ENCODE measurements around the gene MUC4. TPM values are rescaled to one million over a fixed set of nuclear protein-coding genes. Genes with fewer than 3 reads are reported as not detected.

The MUC4 gene
- total and polyA plus RNA-seq, 10 of the 15 experiments (the other 5 are each of a cell fraction or from before 2014, with no cell fraction given): 0.02 to 0.46 (median 0.27) TPM; not detected in 4

DNA sequence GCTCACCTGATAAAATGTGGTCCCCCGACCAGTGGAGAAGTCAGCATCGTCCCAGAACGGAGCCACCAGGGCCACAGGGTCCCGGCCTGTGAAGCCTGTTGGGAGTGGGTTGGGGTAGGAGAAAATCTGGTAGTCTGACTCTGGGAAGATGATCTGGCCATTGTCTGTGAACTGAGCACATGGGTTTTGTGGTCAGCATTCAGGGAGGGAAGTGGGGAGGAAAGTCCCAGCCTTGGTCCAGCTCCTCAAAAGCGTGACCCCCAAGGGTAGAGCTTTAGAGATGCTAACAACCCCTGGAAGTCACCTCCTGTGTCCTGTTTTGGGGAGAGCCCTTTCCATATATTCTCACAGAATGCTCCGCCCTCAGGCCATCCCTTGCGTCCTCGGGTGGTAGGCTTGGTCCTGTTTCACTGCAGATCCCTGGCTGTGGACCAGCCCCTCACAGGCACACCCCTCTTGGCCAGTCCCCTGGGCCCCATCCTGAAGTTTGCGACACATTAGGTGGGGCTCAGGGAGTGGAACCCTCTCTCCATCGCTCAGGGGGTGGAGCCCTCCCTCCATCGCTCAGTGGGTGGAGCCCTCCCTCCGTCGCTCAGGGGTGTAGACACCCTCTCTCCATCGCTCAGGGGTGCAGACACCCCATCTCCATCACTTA is 40.0 kb downstream of the MUC4 start:
- ChIA-PET CTCF (no interaction called here), SMC1A (ENCODE audit: uncharacterized antibody, unreplicated experiment) (no interaction called here), POLR2A (no interaction called here), RAD21 (ENCODE audit: unreplicated experiment) (no interaction called here)
- Histone ChIP-seq H3K36me3 (ENCODE audit: control insufficient read depth in 2 of 2, insufficient read depth in 2 of 2, low read length in 1 of 2) (no peaks in the 10 kb centered on the region), H3K79me2 (ENCODE audit: control insufficient read depth, insufficient read depth, low read length) (no peaks in the 10 kb centered on the region), H3K27ac (ENCODE audit: control insufficient read depth, insufficient read depth) (no peak overlapping the region), H3K4me2 (ENCODE audit: control insufficient read depth, insufficient read depth) (no peak overlapping the region), H3K4me3 (no peak overlapping the region), H4K20me1 (ENCODE audit: control insufficient read depth, insufficient read depth) (no peaks in the 10 kb centered on the region), H2AFZ (ENCODE audit: control insufficient read depth, low read depth, low read length) (no peak overlapping the region), H3K4me1 (ENCODE audit: control insufficient read depth, insufficient read depth, low read length) (no peaks in the 10 kb centered on the region), H3K9me3 (replicated peaks; ENCODE audit: control insufficient read depth, insufficient read depth, low read length) (no peaks in the 10 kb centered on the region; the same call in 2 of the 3 replicates), H3K27me3 (replicated peaks in 1 of 2; ENCODE audit: control insufficient read depth in 2 of 2, insufficient read depth in 2 of 2, low read length in 1 of 2) (no peaks in the 10 kb centered on the region), H3K9ac (ENCODE audit: control insufficient read depth, insufficient read depth, low read length) (no peak overlapping the region)
- TF ChIP-seq SIX5 (IDR thresholded peaks at IDR 0.05; ENCODE audit: low read depth, low read length, severe bottlenecking): no peak
- TF ChIP-seq SUZ12 (IDR thresholded peaks at IDR 0.05; ENCODE audit: unreplicated experiment): no peak
- TF ChIP-seq, protein P1, sequence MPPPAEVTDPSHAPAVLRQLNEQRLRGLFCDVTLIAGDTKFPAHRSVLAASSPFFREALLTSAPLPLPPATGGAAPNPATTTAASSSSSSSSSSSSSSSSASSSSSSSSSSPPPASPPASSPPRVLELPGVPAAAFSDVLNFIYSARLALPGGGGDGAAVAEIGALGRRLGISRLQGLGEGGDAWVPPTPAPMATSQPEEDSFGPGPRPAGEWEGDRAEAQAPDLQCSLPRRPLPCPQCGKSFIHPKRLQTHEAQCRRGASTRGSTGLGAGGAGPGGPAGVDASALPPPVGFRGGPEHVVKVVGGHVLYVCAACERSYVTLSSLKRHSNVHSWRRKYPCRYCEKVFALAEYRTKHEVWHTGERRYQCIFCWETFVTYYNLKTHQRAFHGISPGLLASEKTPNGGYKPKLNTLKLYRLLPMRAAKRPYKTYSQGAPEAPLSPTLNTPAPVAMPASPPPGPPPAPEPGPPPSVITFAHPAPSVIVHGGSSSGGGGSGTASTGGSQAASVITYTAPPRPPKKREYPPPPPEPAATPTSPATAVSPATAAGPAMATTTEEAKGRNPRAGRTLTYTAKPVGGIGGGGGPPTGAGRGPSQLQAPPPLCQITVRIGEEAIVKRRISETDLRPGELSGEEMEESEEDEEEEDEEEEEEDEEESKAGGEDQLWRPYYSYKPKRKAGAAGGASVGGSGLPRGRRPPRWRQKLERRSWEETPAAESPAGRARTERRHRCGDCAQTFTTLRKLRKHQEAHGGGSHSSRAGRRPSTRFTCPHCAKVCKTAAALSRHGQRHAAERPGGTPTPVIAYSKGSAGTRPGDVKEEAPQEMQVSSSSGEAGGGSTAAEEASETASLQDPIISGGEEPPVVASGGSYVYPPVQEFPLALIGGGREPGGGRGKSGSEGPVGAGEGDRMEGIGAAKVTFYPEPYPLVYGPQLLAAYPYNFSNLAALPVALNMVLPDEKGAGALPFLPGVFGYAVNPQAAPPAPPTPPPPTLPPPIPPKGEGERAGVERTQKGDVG (CRISPR knock-in tag; IDR thresholded peaks at IDR 0.05): no peak
- TF ChIP-seq PAX5 (IDR thresholded peaks at IDR 0.05; ENCODE audit: borderline replicate concordance, low read depth, low read length): no peak
- no peak for TF ChIP-seq HCFC1 (IDR thresholded peaks at IDR 0.05; ENCODE audit: low read length)
- no peak for TF ChIP-seq GATAD2B (conservative IDR thresholded peaks at IDR 0.05; ENCODE audit: low read depth)
- TF ChIP-seq, protein P2, sequence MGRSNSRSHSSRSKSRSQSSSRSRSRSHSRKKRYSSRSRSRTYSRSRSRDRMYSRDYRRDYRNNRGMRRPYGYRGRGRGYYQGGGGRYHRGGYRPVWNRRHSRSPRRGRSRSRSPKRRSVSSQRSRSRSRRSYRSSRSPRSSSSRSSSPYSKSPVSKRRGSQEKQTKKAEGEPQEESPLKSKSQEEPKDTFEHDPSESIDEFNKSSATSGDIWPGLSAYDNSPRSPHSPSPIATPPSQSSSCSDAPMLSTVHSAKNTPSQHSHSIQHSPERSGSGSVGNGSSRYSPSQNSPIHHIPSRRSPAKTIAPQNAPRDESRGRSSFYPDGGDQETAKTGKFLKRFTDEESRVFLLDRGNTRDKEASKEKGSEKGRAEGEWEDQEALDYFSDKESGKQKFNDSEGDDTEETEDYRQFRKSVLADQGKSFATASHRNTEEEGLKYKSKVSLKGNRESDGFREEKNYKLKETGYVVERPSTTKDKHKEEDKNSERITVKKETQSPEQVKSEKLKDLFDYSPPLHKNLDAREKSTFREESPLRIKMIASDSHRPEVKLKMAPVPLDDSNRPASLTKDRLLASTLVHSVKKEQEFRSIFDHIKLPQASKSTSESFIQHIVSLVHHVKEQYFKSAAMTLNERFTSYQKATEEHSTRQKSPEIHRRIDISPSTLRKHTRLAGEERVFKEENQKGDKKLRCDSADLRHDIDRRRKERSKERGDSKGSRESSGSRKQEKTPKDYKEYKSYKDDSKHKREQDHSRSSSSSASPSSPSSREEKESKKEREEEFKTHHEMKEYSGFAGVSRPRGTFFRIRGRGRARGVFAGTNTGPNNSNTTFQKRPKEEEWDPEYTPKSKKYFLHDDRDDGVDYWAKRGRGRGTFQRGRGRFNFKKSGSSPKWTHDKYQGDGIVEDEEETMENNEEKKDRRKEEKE (IDR thresholded peaks at IDR 0.05): no peak
- TF ChIP-seq ZNF24 (IDR thresholded peaks at IDR 0.05): no peak
- no peak for TF ChIP-seq IRF4 (IDR thresholded peaks at IDR 0.05; ENCODE audit: low read depth, low read length)
- no peak for TF ChIP-seq NR2F1 (conservative IDR thresholded peaks at IDR 0.05)
- TF ChIP-seq RFX5 (IDR thresholded peaks at IDR 0.05; ENCODE audit: low read depth, low read length): no peak
- TF ChIP-seq, protein P3, sequence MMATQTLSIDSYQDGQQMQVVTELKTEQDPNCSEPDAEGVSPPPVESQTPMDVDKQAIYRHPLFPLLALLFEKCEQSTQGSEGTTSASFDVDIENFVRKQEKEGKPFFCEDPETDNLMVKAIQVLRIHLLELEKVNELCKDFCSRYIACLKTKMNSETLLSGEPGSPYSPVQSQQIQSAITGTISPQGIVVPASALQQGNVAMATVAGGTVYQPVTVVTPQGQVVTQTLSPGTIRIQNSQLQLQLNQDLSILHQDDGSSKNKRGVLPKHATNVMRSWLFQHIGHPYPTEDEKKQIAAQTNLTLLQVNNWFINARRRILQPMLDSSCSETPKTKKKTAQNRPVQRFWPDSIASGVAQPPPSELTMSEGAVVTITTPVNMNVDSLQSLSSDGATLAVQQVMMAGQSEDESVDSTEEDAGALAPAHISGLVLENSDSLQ (IDR thresholded peaks at IDR 0.05): no peak
- TF ChIP-seq, protein P4, sequence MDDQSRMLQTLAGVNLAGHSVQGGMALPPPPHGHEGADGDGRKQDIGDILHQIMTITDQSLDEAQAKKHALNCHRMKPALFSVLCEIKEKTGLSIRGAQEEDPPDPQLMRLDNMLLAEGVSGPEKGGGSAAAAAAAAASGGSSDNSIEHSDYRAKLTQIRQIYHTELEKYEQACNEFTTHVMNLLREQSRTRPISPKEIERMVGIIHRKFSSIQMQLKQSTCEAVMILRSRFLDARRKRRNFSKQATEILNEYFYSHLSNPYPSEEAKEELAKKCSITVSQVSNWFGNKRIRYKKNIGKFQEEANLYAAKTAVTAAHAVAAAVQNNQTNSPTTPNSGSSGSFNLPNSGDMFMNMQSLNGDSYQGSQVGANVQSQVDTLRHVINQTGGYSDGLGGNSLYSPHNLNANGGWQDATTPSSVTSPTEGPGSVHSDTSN (IDR thresholded peaks at IDR 0.05; ENCODE audit: insufficient replicate concordance, low read depth, low read length): no peak
- TF ChIP-seq NRF1 (conservative IDR thresholded peaks at IDR 0.05; ENCODE audit: low read depth, low read length): no peak
- ATAC-seq (no peak), DNase-seq (ENCODE audit: low read depth, low spot score) (no peak), FAIRE-seq (no peak)
- WGBS (ENCODE audit: insufficient coverage, insufficient replicate concordance, low lambda C conversion rate, missing lambda C conversion rate): 62% methylated on average over 14 of the region's 14 CpGs
- intact Hi-C loops (cut with micrococcal nuclease; ENCODE audit: unreplicated experiment) (no loop called here), in situ Hi-C loops (cut with MboI) (no loop called here)
- no TSS peak for BruUV-seq (replicated peaks)

Data from GM12878 (cell line).